Esophagus muscularis mucosa (tissue), 4 donors: Measurements from ENCODE around the gene POLR2J. TPM values are rescaled to one million over a fixed set of nuclear protein-coding genes. Genes with fewer than 3 reads are reported as not detected.

ENCODE experiments used
- DNase-seq: peaks from one replicate; pipeline ENCODE4 v3.0.0-alpha.2; 2017; ENCODE audit errors: extremely low spot score
- H3K27ac ChIP-seq, 4 donors: fragments of 200-600 bp; sonication (generic); replicated peaks in 1 of 4; 1 replicate in 3 of 4; 2 replicates in 1 of 4; pipeline ENCODE4 v1.5.1; 2016 to 2019; ENCODE audit warnings: mild to moderate bottlenecking in 1 of 4
- H3K27me3 ChIP-seq, 4 donors: fragments of 200-600 bp; sonication (generic); one replicate each; pipeline versions ENCODE4 v1.5.1 to v1.6.0; 2016 to 2019
- H3K36me3 ChIP-seq, 4 donors: fragments of 200-600 bp; sonication (generic); one replicate each; pipeline ENCODE4 v1.5.1; 2016 to 2019
- H3K4me1 ChIP-seq, 4 donors: fragments of 200-600 bp; sonication (generic); one replicate each; pipeline ENCODE4 v1.5.1; 2016 to 2019
- H3K4me3 ChIP-seq, 4 donors: fragments of 200-600 bp; sonication (generic); 1 replicate in 2 of 4; 2 replicates in 2 of 4; pipeline ENCODE4 v1.5.1; 2016 to 2019; ENCODE audit warnings: mild to moderate bottlenecking in 4 of 4, moderate library complexity in 1 of 4
- H3K9me3 ChIP-seq, 4 donors: fragments of 200-600 bp; sonication (generic); 1 replicate in 3 of 4; 2 replicates in 1 of 4; pipeline ENCODE4 v1.5.1; 2016 to 2019
- CTCF ChIP-seq, 3 experiments: fragments of 200-600 bp in 2 of 3; fragments of 450-650 bp in 1 of 3; sonication (generic) in 2 of 3; IDR thresholded peaks; one replicate each; pipeline ENCODE4 v1.5.1; 2017 to 2019; ENCODE audit warnings: antibody characterized with exemption in 3 of 3, mild to moderate bottlenecking in 2 of 3, moderate library complexity in 1 of 3
- EP300 ChIP-seq: sonication (generic); formaldehyde crosslinking; IDR thresholded peaks from one replicate; pipeline ENCODE4 v1.6.1; 2017; ENCODE audit warnings: antibody characterized with exemption
- POLR2A ChIP-seq: fragments of 450-650 bp; IDR thresholded peaks from one replicate; pipeline ENCODE4 v1.6.1; 2017; ENCODE audit warnings: antibody characterized with exemption, moderate library complexity, mild to moderate bottlenecking, low read depth
- POLR2AphosphoS5 ChIP-seq, 2 donors: sonication (generic); formaldehyde crosslinking; IDR thresholded peaks; one replicate each; pipeline ENCODE4 v1.6.1; 2017; ENCODE audit warnings: antibody characterized with exemption in 2 of 2
- WGBS: methylation state at CpG from one replicate; pipeline ENCODE4 v1.1.5; 2018; 5-methylcytosine and 5-hydroxymethylcytosine counted together
- intact Hi-C: fragments of 100-400 bp; cut with DNase I; formaldehyde crosslinking; loops from one replicate; pipeline ENCODE4 v1.15.1; 2023
- total RNA-seq, 4 donors: library from RNA; depleted of rRNA; stranded (reverse); fragments of >200 nt; gene quantifications; one replicate each; pipeline versions ENCODE4 v1.1.0 to v1.2.1, GENCODE V29; 2016

Gene POLR2J
- total RNA-seq, 4 donors from 2014 or later, result 20.7 to 31.1 (median 25.8) TPM

DNA sequence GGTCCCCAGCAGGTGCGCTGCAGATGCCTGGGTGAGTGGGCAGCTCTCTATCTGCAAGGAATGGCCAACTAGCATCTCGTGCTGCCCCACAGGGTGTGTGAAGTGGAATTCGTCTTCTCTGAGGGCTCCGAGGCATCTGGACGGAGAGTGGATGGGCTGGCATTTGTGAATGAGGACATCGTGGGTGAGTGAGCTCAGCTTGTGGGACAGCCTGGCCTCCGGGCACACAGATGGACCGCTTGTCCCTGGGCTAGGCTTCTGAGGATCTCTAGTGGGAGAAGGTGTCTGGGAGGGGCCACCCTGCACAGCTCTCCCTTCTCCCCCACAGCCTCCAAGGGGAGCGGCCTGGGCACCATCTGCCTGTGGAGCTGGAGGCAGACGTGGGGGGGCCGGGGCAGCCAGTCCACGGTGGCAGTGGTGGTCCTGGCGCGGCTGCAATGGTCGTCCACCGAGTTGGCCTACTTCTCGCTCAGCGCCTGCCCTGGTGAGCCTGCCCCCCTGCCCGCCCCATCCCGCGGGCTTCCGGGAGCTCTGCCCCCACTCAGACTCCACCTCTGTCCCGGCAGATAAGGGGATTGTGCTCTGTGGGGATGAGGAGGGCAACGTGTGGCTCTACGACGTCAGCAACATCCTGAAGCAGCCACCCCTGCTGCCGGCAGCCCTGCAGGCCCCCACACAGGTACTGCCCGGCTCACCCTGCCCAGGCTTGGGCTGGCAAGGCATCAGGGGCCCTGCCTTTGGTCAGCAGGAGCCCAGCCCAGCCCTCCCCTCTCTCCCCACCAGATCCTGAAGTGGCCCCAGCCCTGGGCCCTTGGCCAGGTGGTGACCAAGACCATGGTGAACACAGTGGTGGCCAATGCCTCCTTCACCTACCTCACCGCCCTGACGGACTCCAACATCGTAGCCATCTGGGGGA, 6.3 kb downstream of the POLR2J start:
- WGBS, result 75% methylated on average over 8 of the region's 31 CpGs
- H3K4me1 ChIP-seq, result peaks cover 0 to 4% (median 2%) of the 10 kb centered on the region in 4 donors
- no peaks in the 10 kb centered on the region for H3K27me3 ChIP-seq
- no peak overlapping the region for H3K27ac ChIP-seq
- H3K36me3 ChIP-seq, result peaks cover 7 to 77% (median 55%) of the 10 kb centered on the region in 4 donors
- no peak for DNase-seq
- H3K9me3 ChIP-seq, result no peaks in the 10 kb centered on the region
- H3K4me3 ChIP-seq, result no peak overlapping the region
- intact Hi-C loops, result no loop called here
- TF ChIP-seq POLR2AphosphoS5 (IDR thresholded peaks at IDR 0.05) (no peak), EP300 (no peak), POLR2A (no peak), CTCF (IDR thresholded peaks at IDR 0.05) (no peak)

GRCh38 chr7:102471791-102472125, 7.0 kb downstream of the POLR2J start:
- H3K27me3 ChIP-seq, result no peaks in the 10 kb centered on the region
- DNase-seq, result no peak
- no peak overlapping the region for H3K4me3 ChIP-seq
- TF ChIP-seq POLR2AphosphoS5 (IDR thresholded peaks at IDR 0.05) (no peak), CTCF (IDR thresholded peaks at IDR 0.05) (no peak), EP300 (no peak), POLR2A (no peak)
- intact Hi-C loops, result no loop called here
- H3K9me3 ChIP-seq, result no peaks in the 10 kb centered on the region
- 79% methylated on average over 6 of the region's 6 CpGs for WGBS
- H3K36me3 ChIP-seq, result peaks cover 7 to 77% (median 57%) of the 10 kb centered on the region in 4 donors
- H3K27ac ChIP-seq, result no peak overlapping the region
- peaks cover 0 to 11% (median 5%) of the 10 kb centered on the region in 4 donors for H3K4me1 ChIP-seq

- DNase-seq, result no peak
- Histone ChIP-seq H3K27ac (no peak overlapping the region), H3K4me3 (no peak overlapping the region), H3K4me1 (peaks cover 4 to 26% (median 18%) of the 10 kb centered on the region in 4 donors), H3K9me3 (no peaks in the 10 kb centered on the region), H3K36me3 (peaks cover 7 to 72% (median 54%) of the 10 kb centered on the region in 4 donors), H3K27me3 (no peaks in the 10 kb centered on the region)
- WGBS, result 84% methylated on average over 20 of the region's 20 CpGs
- TF ChIP-seq CTCF (IDR thresholded peaks at IDR 0.05) (no peak), EP300 (no peak), POLR2AphosphoS5 (IDR thresholded peaks at IDR 0.05) (no peak), POLR2A (no peak)
- intact Hi-C loops, result no loop called here
Measured at GRCh38 chr7:102469972-102470825, 8.5 kb downstream of the POLR2J start.

DNA sequence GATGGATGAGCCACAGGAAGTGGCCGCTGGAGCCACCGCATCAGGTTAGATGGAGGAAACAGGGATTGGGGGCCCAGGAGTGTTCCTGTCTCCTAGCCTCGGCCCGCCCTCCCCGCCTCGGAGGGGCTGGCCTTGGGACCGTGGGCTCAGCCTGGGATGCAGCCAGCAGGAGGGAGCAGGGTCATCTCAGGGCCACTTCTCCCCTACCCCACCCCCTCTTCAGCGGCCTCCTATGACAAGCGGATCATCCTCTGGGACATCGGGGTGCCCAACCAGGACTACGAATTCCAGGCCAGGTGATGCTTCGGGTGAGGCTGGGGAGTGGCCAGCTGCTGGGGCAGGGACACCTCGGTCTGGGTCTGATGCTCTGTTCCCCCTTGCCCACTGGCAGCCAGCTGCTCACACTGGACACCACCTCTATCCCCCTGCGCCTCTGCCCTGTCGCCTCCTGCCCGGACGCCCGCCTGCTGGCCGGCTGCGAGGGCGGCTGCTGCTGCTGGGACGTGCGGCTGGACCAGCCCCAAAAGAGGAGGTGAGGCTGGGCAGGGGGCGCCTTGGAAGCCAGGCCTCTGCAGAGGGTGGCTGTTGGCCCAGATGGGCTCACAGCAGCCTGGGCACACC, 9.3 kb downstream of the POLR2J start:
- Histone ChIP-seq H3K9me3 (no peaks in the 10 kb centered on the region), H3K27ac (no peak overlapping the region), H3K4me3 (no peak overlapping the region), H3K27me3 (no peaks in the 10 kb centered on the region), H3K4me1 (peaks cover 4 to 27% (median 18%) of the 10 kb centered on the region in 4 donors), H3K36me3 (peaks cover 7 to 68% (median 52%) of the 10 kb centered on the region in 4 donors)
- 80% methylated on average over 24 of the region's 24 CpGs for WGBS
- intact Hi-C loops, result no loop called here
- TF ChIP-seq POLR2AphosphoS5 (IDR thresholded peaks at IDR 0.05), result no peak
- no peak for TF ChIP-seq EP300
- TF ChIP-seq CTCF (IDR thresholded peaks at IDR 0.05), result no peak
- TF ChIP-seq POLR2A, result no peak
- DNase-seq, result no peak
